HCT116 (cell line): ENCODE results near the gene DUOXA2. TPM values are rescaled to one million over a fixed set of nuclear protein-coding genes. Genes with fewer than 3 reads are reported as not detected.

ENCODE experiments used
- ATAC-seq: fragments of 200-7000 bp; cut with Tn5 transposase; 2 replicates; pipeline ENCODE4 v1.9.1; 2020; ENCODE audit warnings: mild to moderate bottlenecking, moderate library complexity
- BruUV-seq: library from RNA; stranded (reverse); fragments of 400-500 nt; replicated peaks from 2 replicates; lab custom pipeline; 2021; lab: Mats Ljungman, UMichigan
- CTCF ChIA-PET: fragments of 300-600 bp; sonication (Branson Sonifier 250); formaldehyde crosslinking; loops from one replicate; lab custom pipeline; 2021; ENCODE audit warnings: antibody characterized with exemption; lab: Charles Lee
- POLR2A ChIA-PET: fragments of 300-600, 350-600 bp; sonication (Branson Sonifier 250); formaldehyde crosslinking; loops from one replicate; lab custom pipeline; 2021; ENCODE audit warnings: antibody characterized with exemption; lab: Charles Lee
- RAD21 ChIA-PET, 2 experiments: fragments of 300-600 bp; sonication (Branson Sonifier 250); formaldehyde crosslinking; loops; one replicate each; lab custom pipeline; 2023; ENCODE audit warnings: low total read pairs in 2 of 2; ENCODE audit not compliant: uncharacterized antibody in 2 of 2, unreplicated experiment in 2 of 2, low non-redundant PET in 1 of 2; lab: Charles Lee
- DNase-seq: peaks from one replicate; pipeline ENCODE4 v3.0.0-alpha.2; 2010; ENCODE audit warnings: low read depth, low spot score
- H2AFZ ChIP-seq: fragments of 200-600 bp; shearing (Covaris generic), sonication (generic); 2 replicates; pipeline ENCODE4 v1.6.1; 2017; ENCODE audit warnings: low read depth, mixed run types, mixed read lengths, antibody characterized with exemption, low read length; ENCODE audit not compliant: poor library complexity, severe bottlenecking
- H3K27ac ChIP-seq: 2 replicates; pipeline ENCODE4 v1.5.1; 2012; ENCODE audit warnings: low read depth, low read length
- H3K27me3 ChIP-seq: fragments of 200-600 bp; sonication (generic); 2 replicates; pipeline ENCODE4 v1.6.1; 2016; ENCODE audit warnings: mixed run types, low read length, mixed read lengths; ENCODE audit not compliant: insufficient read depth
- H3K36me3 ChIP-seq, 2 experiments: fragments of 200-500 bp in 1 of 2; fragments of 200-600 bp in 1 of 2; sonication (Bioruptor generic) in 1 of 2; sonication (generic) in 1 of 2; 2 replicates each; pipeline versions ENCODE4 v1.5.1 to v1.6.1; 2014 to 2016; ENCODE audit warnings: low read length in 2 of 2, inconsistent platforms in 1 of 2, mixed read lengths in 1 of 2, mixed run types in 1 of 2; ENCODE audit not compliant: insufficient read depth in 2 of 2, control insufficient read depth in 1 of 2
- H3K4me1 ChIP-seq, 2 experiments: fragments of 200-600 bp in 1 of 2; sonication (generic) in 1 of 2; 2 replicates each; pipeline versions ENCODE4 v1.5.1 to v1.6.1; 2012 to 2017; ENCODE audit warnings: low read length in 2 of 2, inconsistent platforms in 1 of 2, mild to moderate bottlenecking in 1 of 2, mixed read lengths in 1 of 2, mixed run types in 1 of 2, moderate library complexity in 1 of 2; ENCODE audit not compliant: insufficient read depth in 2 of 2, control insufficient read depth in 1 of 2
- H3K4me2 ChIP-seq: fragments of 200-600 bp; sonication (generic); 2 replicates; pipeline ENCODE4 v1.6.1; 2017; ENCODE audit warnings: mixed run types, low read length, mixed read lengths
- H3K4me3 ChIP-seq, 2 experiments: fragments of 200-600 bp in 1 of 2; sonication (generic) in 1 of 2; replicated peaks in 1 of 2; 2 replicates each; pipeline ENCODE4 v1.5.1; 2011 to 2016; ENCODE audit warnings: low read length in 2 of 2, control low read depth in 1 of 2, low read depth in 1 of 2, mild to moderate bottlenecking in 1 of 2, mixed read lengths in 1 of 2, mixed run types in 1 of 2
- H3K79me2 ChIP-seq: fragments of 200-600 bp; sonication (generic); 2 replicates; pipeline ENCODE4 v1.6.1; 2017; ENCODE audit warnings: mild to moderate bottlenecking, mixed run types, low read length, moderate library complexity, mixed read lengths; ENCODE audit not compliant: insufficient read depth
- H3K9ac ChIP-seq: fragments of 200-600 bp; sonication (generic); 2 replicates; pipeline ENCODE4 v1.6.1; 2016; ENCODE audit warnings: low read length, mixed read lengths
- H3K9me2 ChIP-seq: fragments of 200-600 bp; sonication (generic), shearing (Covaris generic); 2 replicates; pipeline ENCODE4 v1.6.1; 2017; ENCODE audit warnings: mixed run types, mild to moderate bottlenecking, moderate library complexity; ENCODE audit not compliant: insufficient read depth
- H3K9me3 ChIP-seq, 2 experiments: fragments of 200-500 bp in 1 of 2; fragments of 200-600 bp in 1 of 2; sonication (Bioruptor generic) in 1 of 2; sonication (generic) in 1 of 2; 2 replicates each; pipeline ENCODE4 v1.6.1; 2014 to 2017; ENCODE audit warnings: low read length in 2 of 2, mixed read lengths in 2 of 2, inconsistent platforms in 1 of 2, low read depth in 1 of 2, mild to moderate bottlenecking in 1 of 2, mixed run types in 1 of 2, moderate library complexity in 1 of 2; ENCODE audit not compliant: control insufficient read depth in 1 of 2, insufficient read depth in 1 of 2
- H4K20me1 ChIP-seq: fragments of 200-600 bp; sonication (generic), shearing (Covaris generic); 2 replicates; pipeline ENCODE4 v1.6.1; 2017; ENCODE audit warnings: mixed run types, mild to moderate bottlenecking, moderate library complexity; ENCODE audit not compliant: insufficient read depth
- CEBPB ChIP-seq: IDR thresholded peaks from 2 replicates; pipeline ENCODE4 v1.6.1; 2012; ENCODE audit warnings: low read depth
- POLR2AphosphoS5 ChIP-seq: IDR thresholded peaks from 2 replicates; pipeline ENCODE4 v1.6.1; 2011; ENCODE audit warnings: mild to moderate bottlenecking, low read depth, low read length, moderate library complexity
- YY1 ChIP-seq: IDR thresholded peaks from 2 replicates; pipeline ENCODE4 v1.6.1; 2011; ENCODE audit warnings: low read length, low read depth, moderate library complexity, mild to moderate bottlenecking; ENCODE audit not compliant: insufficient replicate concordance; ENCODE audit errors: extremely low read depth
- intact Hi-C: fragments of 100-400 bp; cut with micrococcal nuclease; formaldehyde crosslinking; loops from 2 replicates; pipeline ENCODE4 v1.10.0; 2022
- total RNA-seq: library from RNA; stranded (reverse); gene quantifications from one replicate; pipeline ENCODE4 v1.2.1, GENCODE V29; 2021; ENCODE audit not compliant: unreplicated experiment
- TF ChIP-seq, protein P1 (sequence below): IDR thresholded peaks from 2 replicates; pipeline ENCODE4 v1.6.1; 2012; ENCODE audit warnings: low read depth

The DUOXA2 gene
- total RNA-seq, 1 experiment from 2014 or later: not detected

DNA sequence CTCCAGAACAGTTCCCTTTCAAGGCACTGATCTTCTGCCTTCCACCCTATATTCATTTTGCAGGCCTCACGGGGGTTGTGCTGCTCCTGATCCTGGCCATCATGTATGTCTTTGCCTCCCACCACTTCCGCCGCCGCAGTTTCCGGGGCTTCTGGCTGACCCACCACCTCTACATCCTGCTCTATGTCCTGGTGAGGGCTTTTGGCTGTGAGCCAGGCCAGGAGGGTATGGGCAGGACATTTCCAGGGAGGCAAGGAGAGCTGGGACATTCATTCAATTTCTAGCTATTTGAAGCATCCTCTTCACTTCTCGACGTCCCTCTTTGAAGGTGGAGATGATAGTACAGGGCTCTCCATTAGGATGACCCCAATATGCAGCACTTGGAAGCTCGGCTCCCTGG lies 41.6 kb downstream of the DUOXA2 start:
- Histone ChIP-seq H3K4me3 (no peak overlapping the region), H3K9me3 (no peaks in the 10 kb centered on the region), H3K27ac (no peak overlapping the region), H3K79me2 (no peaks in the 10 kb centered on the region), H3K9ac (no peak overlapping the region), H3K4me2 (no peak overlapping the region), H2AFZ (no peak overlapping the region), H3K36me3 (no peaks in the 10 kb centered on the region; a peak in 1 of 4 replicates), H3K4me1 (no peaks in the 10 kb centered on the region), H3K9me2 (no peaks in the 10 kb centered on the region), H4K20me1 (no peaks in the 10 kb centered on the region), H3K27me3 (no peaks in the 10 kb centered on the region)
- no TSS peak for BruUV-seq
- ATAC-seq: no peak
- DNase-seq: no peak
- intact Hi-C loops: no loop called here
- ChIA-PET RAD21 (no interaction called here), CTCF (no interaction called here), POLR2A (no interaction called here)
- TF ChIP-seq POLR2AphosphoS5 (no peak), YY1 (no peak), CEBPB (no peak)
- TF ChIP-seq, protein P1, sequence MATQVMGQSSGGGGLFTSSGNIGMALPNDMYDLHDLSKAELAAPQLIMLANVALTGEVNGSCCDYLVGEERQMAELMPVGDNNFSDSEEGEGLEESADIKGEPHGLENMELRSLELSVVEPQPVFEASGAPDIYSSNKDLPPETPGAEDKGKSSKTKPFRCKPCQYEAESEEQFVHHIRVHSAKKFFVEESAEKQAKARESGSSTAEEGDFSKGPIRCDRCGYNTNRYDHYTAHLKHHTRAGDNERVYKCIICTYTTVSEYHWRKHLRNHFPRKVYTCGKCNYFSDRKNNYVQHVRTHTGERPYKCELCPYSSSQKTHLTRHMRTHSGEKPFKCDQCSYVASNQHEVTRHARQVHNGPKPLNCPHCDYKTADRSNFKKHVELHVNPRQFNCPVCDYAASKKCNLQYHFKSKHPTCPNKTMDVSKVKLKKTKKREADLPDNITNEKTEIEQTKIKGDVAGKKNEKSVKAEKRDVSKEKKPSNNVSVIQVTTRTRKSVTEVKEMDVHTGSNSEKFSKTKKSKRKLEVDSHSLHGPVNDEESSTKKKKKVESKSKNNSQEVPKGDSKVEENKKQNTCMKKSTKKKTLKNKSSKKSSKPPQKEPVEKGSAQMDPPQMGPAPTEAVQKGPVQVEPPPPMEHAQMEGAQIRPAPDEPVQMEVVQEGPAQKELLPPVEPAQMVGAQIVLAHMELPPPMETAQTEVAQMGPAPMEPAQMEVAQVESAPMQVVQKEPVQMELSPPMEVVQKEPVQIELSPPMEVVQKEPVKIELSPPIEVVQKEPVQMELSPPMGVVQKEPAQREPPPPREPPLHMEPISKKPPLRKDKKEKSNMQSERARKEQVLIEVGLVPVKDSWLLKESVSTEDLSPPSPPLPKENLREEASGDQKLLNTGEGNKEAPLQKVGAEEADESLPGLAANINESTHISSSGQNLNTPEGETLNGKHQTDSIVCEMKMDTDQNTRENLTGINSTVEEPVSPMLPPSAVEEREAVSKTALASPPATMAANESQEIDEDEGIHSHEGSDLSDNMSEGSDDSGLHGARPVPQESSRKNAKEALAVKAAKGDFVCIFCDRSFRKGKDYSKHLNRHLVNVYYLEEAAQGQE: no peak
